Adrenal gland (tissue), 12 donors: ENCODE measurements around the gene SPATS2. TPM values are rescaled to one million over a fixed set of nuclear protein-coding genes. Genes with fewer than 3 reads are reported as not detected.

Source experiments
- DNase-seq, 7 donors: peaks; one replicate each; pipeline ENCODE4 v3.0.0-alpha.2; 2019 to 2020
- H3K27ac ChIP-seq, 5 donors: fragments of 200-600 bp; sonication (generic) in 4 of 5; 1 replicate in 3 of 5; 2 replicates in 2 of 5; pipeline versions ENCODE4 v1.5.1 to v1.8.0; 2016 to 2020; ENCODE audit warnings: mild to moderate bottlenecking in 1 of 5
- H3K27me3 ChIP-seq: fragments of 200-600 bp; 2 replicates; pipeline ENCODE4 v1.8.0; 2021
- H3K36me3 ChIP-seq, 2 donors: fragments of 200-600 bp; replicated peaks in 1 of 2; 1 replicate in 1 of 2; 2 replicates in 1 of 2; pipeline versions ENCODE4 v1.5.1 to v1.8.0; 2018 to 2022
- H3K4me1 ChIP-seq, 2 donors: fragments of 200-600 bp; replicated peaks in 1 of 2; 1 replicate in 1 of 2; 2 replicates in 1 of 2; pipeline versions ENCODE4 v1.5.1 to v1.8.0; 2018 to 2021
- H3K4me3 ChIP-seq, 4 donors: fragments of 200-600 bp; sonication (generic) in 3 of 4; one replicate each; pipeline ENCODE4 v1.5.1; 2016 to 2018
- H3K9me3 ChIP-seq, 3 donors: fragments of 200-600 bp; sonication (generic) in 1 of 3; replicated peaks in 1 of 3; 1 replicate in 2 of 3; 2 replicates in 1 of 3; pipeline versions ENCODE4 v1.5.1 to v1.8.0; 2016 to 2021
- POLR2A ChIP-seq, 2 donors: fragments of 450-650 bp; IDR thresholded peaks; one replicate each; pipeline ENCODE4 v1.6.1; 2017; ENCODE audit warnings: antibody characterized with exemption in 2 of 2, mild to moderate bottlenecking in 2 of 2, moderate library complexity in 1 of 2
- WGBS, 4 donors: extraction: QIAGEN DNeasy Blood & Tissue Kit in 2 of 4; methylation state at CpG; one replicate each; pipeline versions ENCODE4 v1.1.5 to v1.1.7; 2013 to 2017; 5-methylcytosine and 5-hydroxymethylcytosine counted together
- intact Hi-C, 2 donors: fragments of 100-400 bp; cut with DNase I; formaldehyde crosslinking; loops; one replicate each; pipeline versions ENCODE4 v1.14.1 to v1.15.0; 2022 to 2023
- polyA plus RNA-seq, 3 donors: library from polyadenylated mRNA; stranded (reverse); fragments of 200-250 nt in 2 of 3; fragments of 350-450 nt in 1 of 3; fragmentation: Illumina TruSeq in 1 of 3; extraction: RNeasy Lipid Tissue Mini Kit (QIAGEN cat#74804) in 1 of 3; gene quantifications; one replicate each; pipeline ENCODE4 v1.2.3, GENCODE V29; 2013 to 2014
- total RNA-seq, 9 donors: library from RNA; depleted of rRNA in 4 of 9; stranded (reverse); fragments of >200 nt in 4 of 9; fragments of 120-200 nt in 1 of 9; fragmentation: NEBNext Ultra II Directional in 1 of 9; extraction: Animal tissue kit (Norgen Biotek cat#: 25700) in 1 of 9; gene quantifications; one replicate each; pipeline versions ENCODE4 v1.1.0 to v1.2.4, GENCODE V29; 2013 to 2023
- TF ChIP-seq, protein P1 (sequence below), 6 experiments: fragments of 450-650 bp in 4 of 6; fragments of 200-600 bp in 2 of 6; sonication (generic) in 1 of 6; IDR thresholded peaks; 1 replicate in 5 of 6; 2 replicates in 1 of 6; pipeline versions ENCODE4 v1.5.1 to v1.8.0; 2016 to 2021; ENCODE audit warnings: antibody characterized with exemption in 6 of 6, mild to moderate bottlenecking in 2 of 6, moderate library complexity in 1 of 6
- donor health status: healthy with polysubstance abuse.
- donor health status: Bipolar disorder and iron deficiency.
- donor health status: DM: yes; HTN: yes; CAD: no.
- donor health status: DM: no; HTN: no; CAD: no.
- donor health status: DM: no; HTN: no; CAD: no.
- donor health status: DM: yes; HTN: yes; CAD: no.

The SPATS2 gene
- total and polyA plus RNA-seq, 12 donors = 4.9 to 23.1 (median 15.1) TPM

DNA sequence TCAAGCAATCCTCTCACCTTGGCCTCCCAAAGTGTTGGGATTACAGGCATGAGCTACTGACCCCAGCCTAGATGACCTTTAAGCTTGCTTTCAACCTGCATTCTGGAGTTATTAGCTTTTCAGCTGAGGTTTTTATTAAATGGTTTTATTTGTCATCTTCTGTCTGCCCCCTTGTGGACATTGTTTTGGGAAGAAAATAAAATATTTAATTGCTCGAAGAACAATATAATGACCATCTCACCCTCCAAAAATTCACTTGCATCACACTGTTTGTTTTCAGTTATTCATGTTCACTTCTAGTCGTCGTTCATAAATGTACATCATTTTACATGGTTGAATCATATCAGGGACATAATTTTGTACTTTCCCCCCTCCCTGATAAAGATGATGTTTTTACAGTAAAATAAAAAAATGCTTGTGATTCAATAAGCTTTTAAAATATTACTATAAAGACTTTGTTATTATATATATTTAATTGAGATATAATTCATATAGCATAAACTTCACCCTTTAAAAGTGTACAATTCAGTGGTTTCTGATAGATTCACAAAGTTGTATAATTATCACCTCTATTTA, 10.1 kb upstream of the SPATS2 start:
- Histone ChIP-seq H3K4me3 (no peak overlapping the region), H3K27ac (no peak overlapping the region), H3K9me3 (no peaks in the 10 kb centered on the region), H3K27me3 (no peaks in the 10 kb centered on the region), H3K4me1 (no peaks in the 10 kb centered on the region), H3K36me3 (no peaks in the 10 kb centered on the region)
- WGBS, 4 donors = 3 to 9% (median 6%) methylated on average over 3 of the region's 3 CpGs
- no peak for DNase-seq
- no peak for TF ChIP-seq POLR2A (IDR thresholded peaks at IDR 0.05)
- TF ChIP-seq, protein P1, sequence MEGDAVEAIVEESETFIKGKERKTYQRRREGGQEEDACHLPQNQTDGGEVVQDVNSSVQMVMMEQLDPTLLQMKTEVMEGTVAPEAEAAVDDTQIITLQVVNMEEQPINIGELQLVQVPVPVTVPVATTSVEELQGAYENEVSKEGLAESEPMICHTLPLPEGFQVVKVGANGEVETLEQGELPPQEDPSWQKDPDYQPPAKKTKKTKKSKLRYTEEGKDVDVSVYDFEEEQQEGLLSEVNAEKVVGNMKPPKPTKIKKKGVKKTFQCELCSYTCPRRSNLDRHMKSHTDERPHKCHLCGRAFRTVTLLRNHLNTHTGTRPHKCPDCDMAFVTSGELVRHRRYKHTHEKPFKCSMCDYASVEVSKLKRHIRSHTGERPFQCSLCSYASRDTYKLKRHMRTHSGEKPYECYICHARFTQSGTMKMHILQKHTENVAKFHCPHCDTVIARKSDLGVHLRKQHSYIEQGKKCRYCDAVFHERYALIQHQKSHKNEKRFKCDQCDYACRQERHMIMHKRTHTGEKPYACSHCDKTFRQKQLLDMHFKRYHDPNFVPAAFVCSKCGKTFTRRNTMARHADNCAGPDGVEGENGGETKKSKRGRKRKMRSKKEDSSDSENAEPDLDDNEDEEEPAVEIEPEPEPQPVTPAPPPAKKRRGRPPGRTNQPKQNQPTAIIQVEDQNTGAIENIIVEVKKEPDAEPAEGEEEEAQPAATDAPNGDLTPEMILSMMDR (IDR thresholded peaks at IDR 0.05) = peak; percentile 38 to 61 (median 48)
- intact Hi-C loops = no loop called here

DNA sequence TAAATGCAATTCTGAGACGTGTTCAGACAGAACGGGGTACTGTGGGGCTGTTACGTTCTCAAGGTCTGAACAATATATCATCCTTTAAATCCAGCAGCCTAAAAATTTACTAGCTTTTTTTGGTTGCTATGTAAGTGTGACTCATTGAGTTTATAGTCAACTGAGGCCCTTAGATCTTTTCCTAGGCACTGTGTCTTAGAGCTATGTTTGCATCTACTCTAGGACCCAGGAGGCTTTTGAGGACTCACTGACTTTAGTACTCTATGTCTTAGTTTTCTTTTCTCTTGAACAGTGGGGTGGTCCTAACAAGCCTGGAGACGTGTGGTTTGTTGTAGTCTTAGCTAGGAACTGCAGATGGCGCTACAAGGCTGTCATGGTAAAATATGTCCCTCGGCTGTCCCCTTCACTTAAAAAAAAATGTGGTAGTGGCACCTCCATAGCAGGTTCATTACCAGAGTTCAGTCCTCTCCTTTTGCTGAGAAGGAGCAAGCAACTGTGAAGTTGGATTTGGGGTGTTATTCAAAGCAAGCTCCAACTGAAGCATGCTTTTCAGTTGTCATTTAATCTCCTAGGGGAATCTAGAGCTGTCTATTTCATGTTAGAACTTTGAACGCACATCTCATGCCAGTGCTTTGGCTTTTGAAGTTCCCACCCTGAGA, 8.7 kb upstream of the SPATS2 start:
- Histone ChIP-seq H3K27ac (no peak overlapping the region), H3K9me3 (no peaks in the 10 kb centered on the region), H3K4me3 (no peak overlapping the region), H3K36me3 (no peaks in the 10 kb centered on the region), H3K4me1 (no peaks in the 10 kb centered on the region), H3K27me3 (no peaks in the 10 kb centered on the region)
- 13 to 18% (median 15%) methylated on average over 7 of the region's 7 CpGs for WGBS, 4 donors
- intact Hi-C loops = no loop called here
- TF ChIP-seq, protein P1 (IDR thresholded peaks at IDR 0.05) = peak; percentile 55 to 89 (median 83)
- TF ChIP-seq POLR2A (IDR thresholded peaks at IDR 0.05) = no peak
- DNase-seq = peak in 4 of 7 donors; percentile 40 to 81 (median 72)

DNA sequence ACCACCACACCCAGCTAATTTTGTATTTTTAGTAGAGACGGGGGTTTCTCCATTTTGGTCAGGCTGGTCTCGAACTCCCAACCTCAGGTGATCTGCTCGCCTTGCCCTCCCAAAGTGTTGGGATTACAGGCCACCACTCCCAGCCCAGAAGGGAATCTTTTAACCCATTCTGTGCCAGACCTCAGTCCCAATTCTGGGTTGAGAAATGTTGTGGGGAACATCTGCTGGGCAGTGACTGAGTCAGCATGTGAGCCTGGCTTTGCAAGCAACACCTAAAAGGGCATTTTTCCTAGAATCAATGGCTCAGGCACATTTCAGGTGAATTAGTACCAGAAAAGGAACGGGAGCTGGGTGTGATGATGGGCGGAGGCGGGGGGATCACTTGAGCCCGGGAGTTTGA, 7.6 kb upstream of the SPATS2 start:
- WGBS, 4 donors = 70 to 81% (median 76%) methylated on average over 7 of the region's 7 CpGs
- intact Hi-C loops = loop anchor here (5.0 kb wide), 1 partner anchor 153 kb away; no protein-coding TSS in a partner anchor

DNA sequence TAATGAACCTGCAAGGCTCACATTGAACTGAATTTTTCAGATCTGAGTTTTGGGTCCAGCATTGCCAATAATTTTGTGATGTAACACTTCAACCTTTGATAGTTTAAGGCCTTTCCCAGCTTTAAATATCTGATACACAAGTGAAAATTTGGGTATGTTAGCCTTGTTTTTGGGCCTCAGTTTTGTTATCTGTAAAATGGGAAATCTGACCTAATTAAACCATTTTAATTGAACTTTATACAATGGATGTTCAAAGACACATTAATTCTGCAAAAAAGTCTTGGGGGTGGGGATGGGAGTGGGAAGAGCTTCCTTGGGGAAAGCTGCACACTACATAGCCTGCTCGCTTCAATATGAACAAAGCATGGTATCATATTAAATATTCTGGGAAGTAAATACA, 5.2 kb upstream of the SPATS2 start:
- Histone ChIP-seq H3K36me3 (no peaks in the 10 kb centered on the region), H3K9me3 (no peaks in the 10 kb centered on the region), H3K27ac (no peak overlapping the region), H3K4me1 (peaks cover 0 to 13% of the 10 kb centered on the region in 2 donors), H3K4me3 (no peak overlapping the region), H3K27me3 (no peaks in the 10 kb centered on the region)
- DNase-seq = no peak
- TF ChIP-seq POLR2A (IDR thresholded peaks at IDR 0.05) = no peak
- TF ChIP-seq, protein P1 (IDR thresholded peaks at IDR 0.05) = no peak
- 95 to 100% (median 97%) methylated on average over 1 of the region's 1 CpG for WGBS, 4 donors
- intact Hi-C loops = loop anchor here (5.0 kb wide), 1 partner anchor 150 kb away; no protein-coding TSS in a partner anchor

More for the DNA sequence above, 7.6 kb upstream of the SPATS2 start:
- Histone ChIP-seq H3K27ac (no peak overlapping the region), H3K4me1 (no peaks in the 10 kb centered on the region), H3K4me3 (no peak overlapping the region), H3K27me3 (no peaks in the 10 kb centered on the region), H3K36me3 (no peaks in the 10 kb centered on the region), H3K9me3 (no peaks in the 10 kb centered on the region)
- TF ChIP-seq, protein P1 (IDR thresholded peaks at IDR 0.05) = no peak
- no peak for TF ChIP-seq POLR2A (IDR thresholded peaks at IDR 0.05)
- DNase-seq = peak in 1 of 7 donors; percentile 29
